A673 (cell line): ENCODE results near the gene UBA52. TPM values are rescaled to one million over a fixed set of nuclear protein-coding genes. Genes with fewer than 3 reads are reported as not detected.

Source experiments
- BruUV-seq: library from RNA; stranded (reverse); fragments of 400-500 nt; replicated peaks from 2 replicates; lab custom pipeline; 2021; lab: Mats Ljungman, UMichigan
- CTCF ChIA-PET: fragments of 300-600 bp; sonication (Branson Sonifier 250); formaldehyde crosslinking; loops from one replicate; lab custom pipeline; 2022; ENCODE audit warnings: antibody characterized with exemption; lab: Charles Lee
- POLR2A ChIA-PET: fragments of 300-600 bp; sonication (Branson Sonifier 250); formaldehyde crosslinking; loops from one replicate; lab custom pipeline; 2022; ENCODE audit warnings: antibody characterized with exemption; ENCODE audit not compliant: low non-redundant PET; lab: Charles Lee
- DNase-seq: peaks from one replicate; pipeline ENCODE4 v3.0.0-alpha.2; 2015; ENCODE audit warnings: low spot score
- H3K27ac ChIP-seq: fragments of 200-600 bp; sonication (generic); 2 replicates; pipeline ENCODE4 v1.5.1; 2016; ENCODE audit warnings: mixed run types, low read depth, mild to moderate bottlenecking, mixed read lengths, antibody characterized with exemption, low read length; ENCODE audit not compliant: poor library complexity, severe bottlenecking
- H3K27me3 ChIP-seq: fragments of 200-600 bp; sonication (generic); replicated peaks from 2 replicates; pipeline ENCODE4 v1.6.1; 2017; ENCODE audit warnings: mixed run types, low read depth, mild to moderate bottlenecking, mixed read lengths, antibody characterized with exemption, low read length; ENCODE audit not compliant: insufficient read depth, poor library complexity
- H3K36me3 ChIP-seq: fragments of 200-600 bp; sonication (generic); 2 replicates; pipeline ENCODE4 v1.6.1; 2016; ENCODE audit warnings: mixed run types, mild to moderate bottlenecking, mixed read lengths, antibody characterized with exemption, low read length; ENCODE audit not compliant: insufficient read depth, poor library complexity, severe bottlenecking
- H3K4me1 ChIP-seq: fragments of 200-600 bp; sonication (generic); 2 replicates; pipeline ENCODE4 v1.6.1; 2017; ENCODE audit warnings: mixed run types, mild to moderate bottlenecking, mixed read lengths, antibody characterized with exemption, low read length; ENCODE audit not compliant: insufficient read depth, poor library complexity, severe bottlenecking
- H3K4me3 ChIP-seq: fragments of 200-600 bp; sonication (generic); 2 replicates; pipeline ENCODE4 v1.5.1; 2016; ENCODE audit warnings: low read depth, mixed run types, mild to moderate bottlenecking, mixed read lengths, low read length; ENCODE audit not compliant: poor library complexity, severe bottlenecking
- H3K9me3 ChIP-seq: fragments of 200-600 bp; sonication (generic); 2 replicates; pipeline ENCODE4 v1.6.1; 2016; ENCODE audit warnings: mixed run types, low read depth, mild to moderate bottlenecking, mixed read lengths, antibody characterized with exemption, low read length; ENCODE audit not compliant: poor library complexity, severe bottlenecking
- CTCF ChIP-seq: fragments of 300-800, 200-600 bp; sonication (generic); conservative IDR thresholded peaks from 2 replicates; pipeline ENCODE4 v1.5.1; 2017; ENCODE audit warnings: low read depth, mild to moderate bottlenecking, antibody characterized with exemption, low read length, moderate library complexity, mixed read lengths
- EZH2 ChIP-seq: fragments of 200-600 bp; sonication (generic); IDR thresholded peaks from 2 replicates; pipeline ENCODE4 v1.6.1; 2017; ENCODE audit warnings: borderline replicate concordance, low read depth, mild to moderate bottlenecking, mixed read lengths, antibody characterized with exemption, low read length; ENCODE audit not compliant: poor library complexity, severe bottlenecking
- intact Hi-C: fragments of 100-400 bp; cut with micrococcal nuclease; formaldehyde crosslinking; loops from one replicate; pipeline ENCODE4 v1.10.0; 2022; ENCODE audit not compliant: unreplicated experiment
- total RNA-seq: library from RNA; stranded (reverse); gene quantifications from 2 replicates; pipeline ENCODE4 v1.2.3, GENCODE V29; 2021

Gene UBA52
- total RNA-seq, 1 experiment from 2014 or later = 1,348 TPM

- intact Hi-C loops = no loop called here
- no peaks in the 10 kb centered on the region for H3K9me3 ChIP-seq
- POLR2A ChIA-PET = no interaction called here
- peak within 1 kb of the TSS; percentile 96 for H3K27ac ChIP-seq
- H3K27me3 ChIP-seq = no peaks in the 10 kb centered on the region
- no TSS peak for BruUV-seq
- peaks cover 32% of the 10 kb centered on the region for H3K4me1 ChIP-seq
- H3K36me3 ChIP-seq = peaks cover 8% of the 10 kb centered on the region
- H3K4me3 ChIP-seq = peak within 1 kb of the TSS; percentile 83
- peak; percentile 93 for DNase-seq
- TF ChIP-seq EZH2 = no peak
- TF ChIP-seq CTCF = peak; percentile 94
- CTCF ChIA-PET = interaction anchor here (0.6 to 1.5 kb wide), 4 partner anchors 17 to 640 kb away, joined by 3 to 7 read pairs (median 4); partner anchors contain the start of gene UBA52
Measured at GRCh38 chr19:18588611-18589379, 17.1 kb downstream of the UBA52 start, which contains the start of gene REX1BD. Gene REX1BD (plus strand): TSS chr19:18588798. CDS start chr19:18588802, 4 bp downstream.

- CTCF ChIA-PET = interaction anchor here (0.7 to 1.5 kb wide), 6 partner anchors 17 to 305 kb away, joined by 3 to 7 read pairs (median 4); partner anchors contain the start of gene UBA52
- Histone ChIP-seq H3K4me1 (peaks cover 40% of the 10 kb centered on the region), H3K36me3 (peaks cover 8% of the 10 kb centered on the region), H3K9me3 (no peaks in the 10 kb centered on the region), H3K27me3 (no peaks in the 10 kb centered on the region), H3K27ac (peak overlapping the region; percentile 96), H3K4me3 (peak overlapping the region; percentile 83)
- DNase-seq = peak; percentile 93
- BruUV-seq = no TSS peak
- TF ChIP-seq EZH2 (no peak), CTCF (no peak)
- intact Hi-C loops = loop anchor here (5.0 to 10.0 kb wide), 4 partner anchors 88 to 328 kb away; partner anchors contain the start of genes COPE and DDX49
- POLR2A ChIA-PET = interaction anchor here (0.7 kb wide), 2 partner anchors 261 to 274 kb away, joined by 3 to 5 read pairs; no protein-coding TSS in a partner anchor
Measured at GRCh38 chr19:18589380-18590272, 18.0 kb downstream of the UBA52 start.
